Measurements from ENCODE around the gene GALNT13. TPM values are rescaled to one million over a fixed set of nuclear protein-coding genes. Genes with fewer than 3 reads are reported as not detected.

The GALNT13 gene
- total RNA-seq, 1 experiment from 2014 or later, result 0.75 TPM

DNA sequence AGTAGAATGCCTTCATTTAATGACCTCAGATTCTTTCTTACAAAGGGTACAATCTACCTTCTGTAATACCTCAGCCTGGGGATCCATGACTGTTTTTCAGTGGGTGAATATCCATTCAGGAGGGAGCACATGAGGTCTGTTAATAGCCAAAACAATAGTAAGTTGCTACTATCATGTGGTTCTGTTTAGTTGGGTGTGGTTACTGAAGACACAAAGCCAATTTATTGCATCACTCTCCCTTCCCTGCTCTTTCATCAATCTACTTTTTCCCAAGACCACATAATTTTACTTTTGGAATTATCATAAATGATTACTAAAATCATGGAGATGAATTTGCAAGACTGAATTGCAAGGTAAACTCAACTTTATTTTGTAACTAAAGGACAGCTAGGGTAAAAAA is 254.2 kb downstream of the GALNT13 start:
- no peak for DNase-seq (ENCODE audit: low read depth)

DNA sequence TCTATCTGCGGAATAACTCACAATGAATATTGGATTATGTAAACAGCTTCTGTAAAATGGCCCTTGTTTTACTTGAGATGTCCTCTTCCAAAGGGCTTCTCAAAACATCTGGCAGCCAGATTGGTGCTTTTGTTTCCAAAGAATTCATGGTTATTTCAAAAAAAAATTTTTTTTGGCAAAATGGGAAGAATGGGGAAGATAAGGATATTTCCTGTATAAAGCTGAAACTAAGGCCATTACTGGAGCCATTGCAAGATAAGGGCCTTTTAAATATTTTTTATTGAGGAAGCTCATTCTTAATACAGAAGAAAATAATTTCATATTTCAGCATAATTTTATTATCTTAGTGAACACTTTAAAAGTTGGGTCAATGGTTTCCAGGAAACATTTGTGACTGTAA is 259.1 kb downstream of the GALNT13 start:
- DNase-seq (ENCODE audit: low read depth), result no peak

DNA sequence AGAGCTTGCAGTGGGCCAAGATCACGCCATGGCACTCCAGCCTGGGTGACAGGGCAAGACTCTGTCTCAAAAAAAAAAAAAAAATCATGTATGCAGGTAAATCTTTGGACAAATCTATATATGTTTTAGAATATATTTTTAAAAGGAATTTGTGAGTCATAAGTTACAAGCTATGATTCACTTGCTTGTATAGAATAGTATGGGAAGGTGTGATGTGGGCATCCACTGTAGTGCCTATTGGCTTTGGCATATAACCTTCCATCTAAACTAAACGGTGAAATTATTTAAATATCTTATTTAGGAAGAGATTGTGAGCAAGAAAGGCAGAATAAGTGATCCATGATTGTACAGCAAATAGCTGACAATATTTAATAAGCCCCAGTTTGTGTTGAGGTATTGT is 261.1 kb downstream of the GALNT13 start:
- no peak for DNase-seq (ENCODE audit: low read depth)

DNA sequence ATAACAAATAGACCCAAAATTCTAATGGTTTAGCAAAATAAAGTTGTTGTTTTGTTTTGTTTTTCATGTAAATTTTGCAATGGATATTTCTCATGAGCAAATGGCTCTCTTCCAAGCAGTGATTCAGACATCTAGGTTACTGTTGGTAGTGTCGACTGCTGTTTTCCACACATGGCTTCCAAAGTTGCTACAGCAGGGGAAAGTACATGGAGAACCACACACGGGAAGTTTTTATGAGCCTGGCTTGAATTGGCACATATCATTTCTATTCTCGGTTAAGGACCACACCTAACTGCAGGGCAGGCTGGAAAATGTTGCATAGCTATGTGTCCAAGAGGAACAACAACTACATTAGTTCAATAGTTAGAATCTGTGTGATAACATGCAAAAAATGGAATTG is 262.1 kb downstream of the GALNT13 start:
- DNase-seq (ENCODE audit: low read depth), result peak; percentile 84

DNA sequence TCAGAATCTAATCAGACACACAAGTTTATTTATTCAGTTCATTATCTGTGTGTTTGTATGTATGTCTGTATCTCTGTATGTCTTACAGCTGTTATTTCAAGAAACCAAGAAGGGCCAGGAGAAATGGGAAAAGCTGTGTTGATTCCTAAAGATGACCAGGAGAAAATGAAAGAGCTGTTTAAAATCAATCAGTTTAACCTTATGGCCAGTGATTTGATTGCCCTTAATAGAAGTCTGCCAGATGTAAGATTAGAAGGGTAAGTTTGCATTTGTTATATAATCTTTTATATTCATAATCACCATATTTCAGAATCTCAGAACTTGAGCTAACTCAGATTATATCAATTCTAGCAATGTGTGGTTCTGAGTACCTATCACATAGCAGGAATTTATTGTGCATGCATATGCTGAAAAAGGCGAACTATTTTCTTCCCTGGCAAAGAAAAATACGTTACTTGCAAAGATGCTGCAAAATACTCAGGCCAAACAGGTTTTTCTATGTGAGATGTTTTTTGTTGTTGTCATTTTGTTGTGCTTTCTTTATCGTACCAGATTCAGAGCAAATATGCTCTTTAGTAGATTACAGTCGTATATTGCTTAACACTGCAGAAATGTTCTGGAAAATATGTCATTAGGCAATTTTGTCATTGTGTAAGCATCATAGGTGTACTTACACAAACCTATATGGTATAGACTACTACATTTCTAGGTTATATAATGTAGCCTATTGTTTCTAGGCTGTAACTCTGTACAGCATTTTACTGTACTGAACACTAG is 268.7 kb downstream of the GALNT13 start:
- DNase-seq (ENCODE audit: low read depth), result no peak

DNA sequence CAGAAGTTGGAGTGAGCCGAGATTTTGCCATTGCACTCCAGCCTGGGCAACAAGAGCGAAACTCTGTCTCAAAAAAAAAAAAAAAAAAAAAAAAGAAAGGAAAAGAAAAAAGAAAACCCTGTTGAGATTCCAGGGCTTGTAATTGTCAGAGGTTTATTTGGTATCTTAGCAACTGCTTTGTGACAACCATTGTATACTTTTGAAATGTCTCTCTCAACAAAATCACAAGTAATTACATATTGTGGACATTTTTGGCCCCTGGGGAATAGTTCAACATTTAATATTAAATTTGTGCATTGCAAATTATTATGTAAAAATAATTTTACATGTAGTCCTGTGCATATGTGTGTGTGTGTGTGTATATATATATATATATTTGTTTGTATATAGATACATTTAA is 270.8 kb downstream of the GALNT13 start:
- no peak for DNase-seq (ENCODE audit: low read depth)

DNA sequence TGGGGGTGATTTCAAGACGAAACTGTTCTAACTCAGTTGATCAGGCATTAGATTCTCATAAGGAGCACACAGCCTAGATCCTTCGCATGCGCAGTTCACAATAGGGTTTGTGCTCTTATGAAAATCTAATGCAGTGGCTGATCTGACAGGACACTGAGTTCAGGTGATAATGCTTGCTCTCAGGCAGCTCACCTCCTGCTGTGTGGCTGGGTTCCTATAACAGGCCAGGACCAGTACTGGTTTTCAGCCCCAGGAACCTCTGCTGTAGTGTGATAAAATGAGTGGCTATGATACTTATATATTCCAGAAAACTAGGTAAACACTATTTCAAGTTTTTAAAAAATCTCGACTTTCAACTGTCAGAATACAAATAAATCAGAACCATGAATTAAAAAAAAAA is 271.4 kb downstream of the GALNT13 start:
- no peak for DNase-seq (ENCODE audit: low read depth)

DNA sequence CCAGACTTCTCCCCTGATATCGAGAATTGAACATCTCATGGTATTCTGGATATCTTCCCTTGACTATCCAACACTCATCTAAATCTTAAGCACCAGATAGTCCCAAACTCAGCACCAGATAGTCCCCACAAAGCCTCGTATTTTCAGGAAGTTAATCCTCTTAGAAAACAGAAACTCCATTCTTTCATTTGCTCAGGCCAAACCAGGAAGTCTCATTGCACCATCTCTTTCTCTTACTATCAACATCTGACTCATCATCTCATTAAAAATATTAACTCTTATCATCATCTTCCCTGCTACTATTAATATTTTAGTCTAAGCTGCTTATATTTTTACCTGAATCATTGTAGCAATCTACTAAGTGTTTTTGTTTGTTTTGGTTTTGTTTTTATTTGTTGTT is 286.4 kb downstream of the GALNT13 start:
- DNase-seq (ENCODE audit: low read depth), result no peak

DNA sequence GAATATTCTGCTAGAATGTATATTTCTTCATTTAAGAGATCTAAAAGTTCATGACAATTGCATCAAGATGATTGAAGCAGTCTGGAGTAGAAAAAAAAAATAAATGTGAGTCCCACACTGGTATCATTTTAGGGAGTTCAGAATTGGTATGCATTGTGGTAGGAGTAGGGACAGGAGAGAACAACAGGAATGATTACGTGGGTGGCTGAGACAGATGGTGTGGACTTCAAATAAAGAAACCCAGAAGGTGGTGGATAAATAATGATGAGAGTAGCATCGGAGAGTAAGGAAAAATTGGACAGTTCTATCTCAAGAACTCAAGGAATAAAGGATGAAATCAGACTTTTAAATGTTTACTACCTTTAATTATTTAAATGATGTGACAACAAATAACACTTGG is 289.6 kb downstream of the GALNT13 start:
- no peak for DNase-seq (ENCODE audit: low read depth)

DNA sequence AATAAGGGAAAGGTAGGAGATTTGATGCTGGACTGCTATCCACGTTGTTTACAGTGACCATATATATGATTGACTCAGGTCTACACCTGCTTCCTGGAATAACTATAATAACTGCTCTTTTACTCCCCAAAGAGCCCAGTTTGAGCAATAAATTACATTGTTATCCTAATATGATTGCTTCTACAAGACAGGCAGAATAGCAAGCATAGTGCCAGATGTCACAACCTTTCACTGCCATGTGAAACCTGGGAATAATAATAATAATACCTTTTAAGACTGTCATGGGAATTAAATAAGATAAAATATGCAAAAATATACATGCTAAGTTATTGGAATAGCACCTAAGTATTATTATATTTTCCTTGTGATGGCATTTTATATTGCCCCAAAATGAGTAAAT is 298.7 kb downstream of the GALNT13 start:
- DNase-seq (ENCODE audit: low read depth), result no peak

DNA sequence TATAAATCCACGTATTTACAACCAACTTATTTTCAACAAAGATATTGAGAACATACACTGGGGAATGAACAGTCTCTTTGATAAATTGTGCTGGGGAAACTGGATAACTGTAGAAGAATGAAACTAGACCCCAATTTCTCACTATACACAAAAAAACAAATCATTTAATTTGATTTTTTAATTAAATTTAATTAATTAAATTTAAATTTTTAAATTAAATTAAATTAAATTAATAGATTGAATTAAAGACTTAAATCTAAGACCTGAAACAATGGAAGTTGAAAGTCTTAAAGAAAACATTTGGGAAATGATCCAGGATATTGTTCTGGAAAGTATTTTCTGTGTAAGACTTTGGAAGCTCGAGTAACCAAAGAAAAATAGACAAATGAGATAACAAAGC is 301.4 kb downstream of the GALNT13 start:
- no peak for DNase-seq (ENCODE audit: low read depth)

DNA sequence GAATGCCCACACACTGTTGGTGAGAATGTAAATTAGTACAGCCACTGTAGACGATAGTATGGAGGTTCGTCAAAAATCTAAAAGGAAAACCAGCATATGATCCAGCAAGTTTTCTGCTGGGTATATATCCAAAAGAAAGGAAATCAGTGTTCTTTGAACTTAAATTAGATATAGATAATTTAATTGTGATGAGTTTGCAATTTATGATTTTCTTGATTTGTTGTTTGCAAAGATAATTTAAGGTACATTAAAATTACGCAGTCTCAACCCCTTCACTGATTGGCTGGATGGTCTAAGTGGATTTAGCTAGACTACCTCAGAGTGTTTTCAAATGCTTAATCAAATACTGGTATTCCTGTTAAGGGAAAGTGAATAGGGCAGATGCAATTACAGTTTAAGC is 302.2 kb downstream of the GALNT13 start:
- no peak for DNase-seq (ENCODE audit: low read depth)

DNA sequence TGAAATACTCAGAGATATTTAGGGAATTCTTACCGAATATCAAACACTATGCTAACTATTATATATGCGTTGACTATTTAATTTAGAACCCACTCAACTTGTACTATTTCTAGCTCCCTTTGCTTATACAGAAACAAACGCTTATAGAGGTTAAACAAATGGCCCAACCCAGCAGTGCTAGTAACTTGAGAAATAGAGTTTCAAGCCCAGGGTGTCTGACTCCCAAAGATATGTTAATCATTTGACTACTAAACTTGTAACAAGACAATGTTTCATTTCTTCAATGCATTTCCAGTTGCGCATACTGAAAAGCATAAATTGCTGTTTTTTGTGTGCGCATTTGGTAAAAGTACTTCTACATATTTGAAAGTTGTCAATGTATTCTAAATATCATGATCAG is 310.3 kb downstream of the GALNT13 start:
- no peak for DNase-seq (ENCODE audit: low read depth)

DNA sequence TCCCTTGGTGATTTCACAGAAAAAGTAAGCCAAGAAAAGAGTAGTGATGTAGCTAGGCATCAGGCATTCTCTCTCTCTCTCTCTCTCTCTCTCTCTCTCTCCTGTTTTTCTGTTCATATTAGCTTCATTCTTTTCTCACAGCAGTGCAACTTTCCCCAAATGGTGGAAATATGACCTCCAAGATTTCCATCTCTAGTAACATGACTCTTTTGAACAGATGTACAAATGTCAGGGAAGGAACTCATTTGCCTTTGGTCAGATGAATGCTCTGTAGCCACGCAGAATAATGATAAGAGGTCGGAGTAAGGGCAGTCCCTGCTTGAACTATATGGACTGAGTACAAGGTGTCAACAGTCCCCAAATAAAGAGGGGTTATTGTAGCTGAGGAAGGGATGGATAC is 316.2 kb downstream of the GALNT13 start:
- peak; percentile 5 for DNase-seq (ENCODE audit: low read depth)

DNA sequence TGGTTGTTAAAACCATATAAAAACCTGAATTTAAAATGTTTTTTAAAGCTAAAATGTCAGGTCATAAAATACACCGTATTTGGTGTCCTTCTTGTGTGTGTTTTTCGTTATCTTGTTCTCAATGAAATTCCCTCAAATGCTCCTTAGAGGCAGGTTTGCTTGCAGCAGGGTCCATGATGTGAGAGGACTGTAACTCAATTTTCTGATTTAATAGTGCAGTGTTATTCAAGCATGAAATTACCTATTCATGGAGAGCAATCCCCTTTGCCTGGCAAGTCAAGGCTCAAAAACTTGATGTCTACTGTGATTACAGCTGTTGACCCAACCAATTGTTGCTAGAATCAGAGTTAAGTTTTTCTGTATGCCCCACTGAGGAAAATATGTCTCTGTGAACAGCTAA is 318.2 kb downstream of the GALNT13 start:
- DNase-seq (ENCODE audit: low read depth), result no peak

DNA sequence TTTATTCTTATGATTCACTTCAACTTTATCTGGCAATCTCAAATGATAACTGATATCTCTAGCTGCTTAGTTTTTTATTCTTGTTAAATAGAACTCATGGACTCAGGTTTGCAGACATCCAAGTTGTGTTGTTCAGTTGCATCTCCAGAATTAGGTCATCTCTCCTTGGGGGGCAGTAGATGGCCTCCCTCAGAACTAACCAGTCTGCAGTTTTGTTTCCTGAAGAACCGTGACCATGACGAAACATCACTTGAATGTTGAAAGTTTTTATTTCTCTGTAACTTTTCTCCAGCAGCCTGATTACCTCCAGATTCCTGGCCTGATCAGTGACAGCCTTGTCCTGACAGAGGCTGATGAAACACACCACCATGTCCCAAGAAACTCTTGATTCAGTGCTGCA is 321.5 kb downstream of the GALNT13 start:
- no peak for DNase-seq (ENCODE audit: low read depth)

DNA sequence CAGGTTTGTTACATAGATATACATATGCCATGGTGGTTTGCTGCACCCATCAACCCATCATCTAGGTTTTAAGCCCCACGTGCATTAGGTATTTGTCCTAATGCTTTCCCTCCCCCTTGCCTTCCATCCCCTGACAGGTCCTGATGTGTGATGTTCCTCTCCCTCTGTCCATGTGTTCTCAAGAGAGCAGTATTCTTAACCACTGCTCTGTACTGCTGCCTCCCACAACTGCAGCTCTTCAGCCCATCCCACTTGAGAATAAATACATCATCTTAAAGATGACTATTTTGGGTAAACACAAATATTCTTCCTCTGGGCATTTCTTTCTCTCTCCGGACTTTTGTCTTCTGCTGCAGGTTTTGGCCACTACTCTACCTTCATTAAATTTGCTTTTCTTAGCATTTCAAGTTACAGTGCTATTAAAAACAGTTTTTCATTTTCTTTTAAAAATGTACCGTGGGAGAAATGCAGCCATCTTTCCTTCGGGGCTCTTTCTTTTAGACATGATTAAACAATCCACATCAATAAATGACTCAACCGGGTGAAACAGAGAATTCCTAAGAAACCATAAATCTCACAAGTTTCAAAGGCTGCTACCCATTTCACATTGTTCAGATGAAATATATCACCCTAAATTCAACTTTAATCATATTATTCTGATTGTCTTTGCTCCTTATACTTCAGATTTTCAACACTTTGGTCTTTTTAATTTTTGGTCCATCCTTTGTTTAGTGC is 323.4 kb downstream of the GALNT13 start:
- peak; percentile 41 for DNase-seq (ENCODE audit: low read depth)

DNA sequence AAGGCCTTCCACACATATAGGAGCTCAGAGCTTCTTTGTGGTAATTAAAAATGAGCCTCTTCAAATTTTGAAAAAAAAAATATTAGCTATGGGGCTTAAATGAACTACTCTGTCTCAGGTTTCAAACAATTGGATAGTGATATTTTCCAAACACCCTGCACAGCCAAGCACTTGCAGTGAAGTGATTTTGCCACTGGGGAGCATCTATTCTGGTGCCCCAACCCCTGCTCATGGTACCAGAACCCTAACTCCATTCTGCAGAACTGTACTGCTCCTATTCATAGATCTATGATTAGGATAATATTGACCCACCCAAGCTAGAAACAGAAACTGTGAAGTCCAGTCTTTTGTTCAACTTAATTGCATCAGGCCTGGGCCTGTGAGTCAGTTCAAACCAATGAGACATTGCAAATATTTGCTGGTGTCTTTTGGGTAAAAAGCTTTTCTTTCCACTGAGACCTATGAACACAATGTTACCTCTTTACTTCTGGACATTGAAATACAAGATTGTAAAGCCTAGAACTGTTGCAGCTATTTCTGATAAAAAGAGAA is 324.0 kb downstream of the GALNT13 start:
- peak; percentile 26 for DNase-seq (ENCODE audit: low read depth)

DNA sequence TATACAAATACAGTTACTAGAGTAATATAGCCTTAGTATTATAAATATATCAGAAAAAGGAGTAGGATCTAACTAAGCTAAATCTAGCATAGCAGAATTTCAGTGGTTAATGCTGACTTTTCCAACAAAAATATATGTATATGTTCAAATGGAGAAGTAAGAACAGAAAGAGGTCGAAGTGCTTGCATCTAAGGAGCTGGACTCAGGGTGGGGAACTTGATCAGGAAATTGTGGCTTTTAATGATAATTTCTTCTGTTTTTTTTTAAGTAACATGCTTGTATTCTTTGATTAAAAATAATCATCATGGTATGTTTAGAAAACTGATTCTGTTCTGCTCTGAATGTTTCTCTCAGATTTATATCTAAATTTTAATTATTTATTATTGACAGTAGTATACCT is 327.1 kb downstream of the GALNT13 start:
- DNase-seq (ENCODE audit: low read depth), result no peak

DNA sequence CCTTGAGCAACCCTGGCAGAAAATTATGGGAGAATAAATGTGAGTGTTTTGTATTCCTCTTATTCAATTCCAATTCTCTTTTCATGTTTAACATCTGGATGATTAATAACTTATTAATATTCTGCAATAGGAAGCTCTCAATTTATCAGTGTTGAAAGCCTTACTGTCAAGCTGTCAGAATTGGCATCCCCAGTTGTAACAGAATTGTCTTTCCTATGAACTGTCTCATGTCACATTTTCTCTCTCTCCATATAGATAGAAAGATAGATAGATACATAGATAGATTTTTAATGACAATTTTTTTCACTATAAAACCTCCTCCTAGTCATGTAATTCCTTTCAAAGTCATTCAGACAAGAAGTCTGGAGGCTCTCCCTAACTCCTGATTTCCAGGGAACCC is 331.5 kb downstream of the GALNT13 start:
- no peak for DNase-seq (ENCODE audit: low read depth)

DNA sequence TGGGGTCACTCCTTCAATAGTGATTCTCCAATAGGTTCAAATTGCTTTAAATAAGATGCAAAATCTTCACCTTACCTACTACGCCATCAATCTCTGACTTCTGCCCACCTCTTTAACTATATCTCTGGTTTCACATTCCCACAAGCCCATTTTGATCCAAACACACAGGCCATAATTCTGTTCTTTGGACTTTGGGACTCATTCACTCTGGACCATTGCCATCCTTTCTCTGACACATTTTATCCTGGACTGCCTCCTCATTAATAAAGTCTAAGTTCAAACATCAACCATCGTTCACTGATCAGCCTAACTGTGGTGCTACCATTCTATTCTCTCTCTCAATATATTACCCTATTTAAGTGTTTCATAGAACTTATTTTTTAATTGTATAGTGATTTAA is 332.2 kb downstream of the GALNT13 start:
- no peak for DNase-seq (ENCODE audit: low read depth)

DNA sequence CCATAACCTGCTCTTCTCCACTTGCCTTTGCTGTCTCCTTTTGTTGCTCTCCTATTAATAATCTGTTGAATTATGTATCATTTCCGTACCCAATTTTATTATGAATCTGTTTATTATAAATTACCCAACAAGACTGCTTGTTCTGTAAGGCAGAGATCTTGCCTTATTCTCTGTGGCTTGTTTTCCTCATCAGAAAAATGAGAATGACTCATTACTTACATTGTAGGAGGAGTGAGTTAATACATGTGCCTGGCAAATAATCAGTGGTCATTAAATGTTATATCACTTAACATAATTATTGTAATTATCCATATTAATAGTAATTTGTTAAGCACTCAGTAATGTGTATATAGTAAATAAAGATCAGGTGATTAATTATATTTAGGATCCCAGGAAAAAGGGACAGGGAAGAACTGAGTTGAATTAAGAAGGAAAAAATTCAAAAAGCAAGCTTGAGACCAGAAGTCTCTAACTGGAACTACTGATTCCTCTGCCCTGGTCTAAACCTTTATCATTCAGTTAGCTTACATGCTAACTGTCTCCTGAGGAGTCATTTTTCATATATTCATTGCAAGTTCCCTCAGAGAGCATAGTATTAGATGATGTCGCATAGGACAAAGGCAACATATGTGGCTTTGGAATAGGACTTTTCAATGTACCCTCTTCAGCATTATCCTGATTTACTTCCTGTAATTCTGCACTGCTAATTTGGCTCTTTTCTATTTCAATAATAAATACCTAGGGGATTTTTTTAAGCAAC is 335.7 kb downstream of the GALNT13 start:
- no peak for DNase-seq (ENCODE audit: low read depth)

All from LHCN-M2 (cell line).